Motor neuron (in vitro differentiated cells): ENCODE results near the gene SKIDA1. TPM values are rescaled to one million over a fixed set of nuclear protein-coding genes. Genes with fewer than 3 reads are reported as not detected.

Source experiments
- ATAC-seq, 8 experiments: fragments of 200-7000 bp; cut with Tn5 transposase; replicated peaks in 6 of 8; 2 replicates each; pipeline ENCODE4 v1.8.0; 2021; ENCODE audit warnings: mild to moderate bottlenecking in 8 of 8, moderate library complexity in 8 of 8
- H3K27ac ChIP-seq, 2 donors: fragments of 250-450 bp; sonication (Bioruptor Pico); 2 replicates each; pipeline ENCODE4 v1.9.0; 2021; ENCODE audit warnings: antibody characterized with exemption in 2 of 2, mild to moderate bottlenecking in 2 of 2, moderate library complexity in 1 of 2
- H3K4me1 ChIP-seq, 2 donors: fragments of 250-450 bp; sonication (Bioruptor Pico); replicated peaks in 1 of 2; 2 replicates each; pipeline ENCODE4 v1.6.1; 2021; ENCODE audit warnings: antibody characterized with exemption in 2 of 2, mild to moderate bottlenecking in 2 of 2, moderate library complexity in 1 of 2
- H3K4me3 ChIP-seq, 5 donors: fragments of 250-450 bp; sonication (Bioruptor Pico); 2 replicates each; pipeline ENCODE4 v1.9.0; 2021; ENCODE audit warnings: antibody characterized with exemption in 5 of 5, mild to moderate bottlenecking in 5 of 5, moderate library complexity in 4 of 5
- WGBS, 10 experiments: fragments of 450-650 bp; shearing (Covaris generic); methylation state at CpG; one replicate each; pipeline ENCODE4 v1.0.0; 2022; 5-methylcytosine and 5-hydroxymethylcytosine counted together
- in situ Hi-C, 9 experiments: fragments of 400-800 bp; cut with MboI; loops; one replicate each; pipeline ENCODE4 v1.15.0; 2021; ENCODE audit warnings: low sequenced_read_pairs in 9 of 9, low pct_unique_long_range_greater_than_20kb in 2 of 9; ENCODE audit not compliant: unreplicated experiment in 9 of 9
- total RNA-seq, 8 experiments: library from RNA; unstranded; fragments of 300-600 nt; gene quantifications; 2 replicates each; pipeline versions ENCODE4 v1.2.3 to v1.2.4, GENCODE V29; 2022

SKIDA1 gene
- total RNA-seq, 8 experiments from 2014 or later: 0.10 to 43.8 (median 7.9) TPM

DNA sequence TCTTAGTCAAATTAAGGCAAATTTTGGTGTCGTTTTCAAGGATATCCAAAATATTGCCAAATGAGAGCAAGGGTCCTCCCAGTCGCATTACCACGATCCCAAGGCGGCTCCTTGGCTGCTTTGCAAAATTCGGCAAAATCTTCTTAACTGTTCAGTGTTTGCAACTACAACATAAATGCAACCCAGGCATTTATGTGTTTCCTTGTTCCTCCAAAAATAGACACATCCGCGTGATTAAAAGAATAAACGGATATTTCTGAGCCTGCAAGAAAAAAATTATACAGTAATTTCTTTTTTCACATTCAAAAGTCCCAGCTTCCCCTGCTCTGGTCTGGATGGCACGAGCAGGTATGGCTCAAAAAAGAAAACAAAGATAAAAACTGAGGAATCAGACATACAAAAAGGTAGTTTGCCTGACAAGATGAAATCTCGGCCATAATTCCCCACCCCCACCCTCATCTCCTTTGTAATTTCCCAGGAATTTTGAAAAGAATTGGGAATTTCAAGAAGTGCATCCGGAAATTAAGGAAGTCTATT is 6.0 kb downstream of the SKIDA1 start:
- in situ Hi-C loops: loop anchor here in 1 of 9 experiments (25.0 kb wide), 1 partner anchor 793 kb away; the partner anchor contains the start of genes BMI1 and COMMD3
- Histone ChIP-seq H3K27ac (peak overlapping the region; percentile 79 to 81), H3K4me1 (peaks cover 21 to 52% of the 10 kb centered on the region in 2 donors), H3K4me3 (peak overlapping the region; percentile 67 to 92 (median 86))
- no peak for ATAC-seq
- WGBS, 10 experiments: 0 to 38% (median 7%) methylated on average over 2 to 11 of the region's 11 CpGs

DNA sequence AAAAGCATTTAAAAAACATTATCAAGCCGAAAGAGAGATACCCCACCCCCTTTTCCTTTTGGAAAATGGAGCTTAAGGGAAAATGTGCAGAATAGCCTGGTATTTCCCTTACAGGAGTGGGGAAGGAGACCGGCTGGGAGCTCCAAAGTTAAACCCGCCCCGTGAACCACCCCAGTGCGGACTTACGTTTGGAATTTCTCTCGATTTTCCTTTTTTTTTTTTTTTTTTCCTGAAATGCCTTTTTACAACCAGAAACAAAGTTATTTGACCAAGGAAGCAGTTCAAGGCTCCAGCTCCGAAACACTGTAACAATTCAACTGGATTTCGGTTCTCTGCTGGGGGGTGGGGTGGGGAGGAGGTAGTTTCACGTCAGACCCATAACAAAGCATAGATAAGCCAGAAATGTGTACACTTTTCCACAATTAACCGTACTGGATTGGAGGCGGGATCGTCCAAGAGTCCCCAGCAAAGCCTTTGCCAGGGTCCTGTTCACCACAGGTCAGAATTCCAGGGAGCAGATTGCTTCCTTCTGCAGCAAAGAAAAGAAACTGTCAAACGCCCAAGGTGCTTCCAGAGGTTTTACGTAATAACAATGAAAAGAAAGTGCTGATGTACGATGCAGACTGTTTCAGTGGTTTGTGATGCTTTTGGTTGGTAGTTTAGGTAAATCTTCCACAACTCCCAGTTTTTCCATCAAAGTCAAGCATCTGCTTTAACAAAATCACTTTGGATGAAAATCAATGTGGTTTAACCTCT is 6.7 kb downstream of the SKIDA1 start:
- in situ Hi-C loops: loop anchor here in 1 of 9 experiments (25.0 kb wide), 1 partner anchor 793 kb away; the partner anchor contains the start of genes BMI1 and COMMD3
- Histone ChIP-seq H3K27ac (peak overlapping the region; percentile 79 to 81), H3K4me1 (peaks cover 21 to 48% of the 10 kb centered on the region in 2 donors), H3K4me3 (peak overlapping the region; percentile 67 to 92 (median 86))
- WGBS, 10 experiments: 0 to 49% (median 4%) methylated on average over 2 to 16 of the region's 16 CpGs
- peak in 5 of 8 experiments; percentile 16 to 23 (median 19) for ATAC-seq

DNA sequence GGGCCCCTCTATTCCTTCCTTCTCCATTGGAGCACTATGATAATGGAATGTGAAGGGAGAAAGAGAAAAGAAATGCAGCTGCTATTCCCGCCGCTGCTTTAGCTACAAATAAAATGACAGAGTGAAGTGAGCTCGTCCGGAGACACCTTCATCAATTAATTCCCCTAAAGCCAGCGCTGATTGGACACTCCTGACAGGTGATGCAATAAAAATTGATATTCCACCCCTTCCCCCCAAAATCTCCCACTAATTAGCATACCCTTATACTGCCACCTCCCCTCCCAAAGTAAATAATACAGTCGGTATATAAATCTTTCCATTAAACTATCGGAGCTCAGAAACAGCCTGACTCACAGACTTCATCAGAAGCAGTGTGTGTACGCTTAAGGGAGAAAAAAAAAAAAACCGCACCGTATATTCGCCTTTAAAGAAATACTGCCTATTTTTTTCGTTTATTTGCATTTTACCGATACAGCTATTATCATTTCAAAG is 7.3 kb downstream of the SKIDA1 start:
- WGBS, 10 experiments: 0 to 24% (median 0%) methylated on average over 3 to 13 of the region's 13 CpGs; no CpG with 5 or more reads in 1 of the 10 experiments
- peaks cover 15 to 44% of the 10 kb centered on the region in 2 donors for H3K4me1 ChIP-seq
- in situ Hi-C loops: loop anchor here in 1 of 9 experiments (25.0 kb wide), 1 partner anchor 794 kb away; the partner anchor contains the start of genes BMI1 and COMMD3
- peak overlapping the region; percentile 67 to 92 (median 86) for H3K4me3 ChIP-seq
- peak in 5 of 8 experiments; percentile 72 to 80 (median 75) for ATAC-seq
- peak overlapping the region; percentile 79 to 93 for H3K27ac ChIP-seq

DNA sequence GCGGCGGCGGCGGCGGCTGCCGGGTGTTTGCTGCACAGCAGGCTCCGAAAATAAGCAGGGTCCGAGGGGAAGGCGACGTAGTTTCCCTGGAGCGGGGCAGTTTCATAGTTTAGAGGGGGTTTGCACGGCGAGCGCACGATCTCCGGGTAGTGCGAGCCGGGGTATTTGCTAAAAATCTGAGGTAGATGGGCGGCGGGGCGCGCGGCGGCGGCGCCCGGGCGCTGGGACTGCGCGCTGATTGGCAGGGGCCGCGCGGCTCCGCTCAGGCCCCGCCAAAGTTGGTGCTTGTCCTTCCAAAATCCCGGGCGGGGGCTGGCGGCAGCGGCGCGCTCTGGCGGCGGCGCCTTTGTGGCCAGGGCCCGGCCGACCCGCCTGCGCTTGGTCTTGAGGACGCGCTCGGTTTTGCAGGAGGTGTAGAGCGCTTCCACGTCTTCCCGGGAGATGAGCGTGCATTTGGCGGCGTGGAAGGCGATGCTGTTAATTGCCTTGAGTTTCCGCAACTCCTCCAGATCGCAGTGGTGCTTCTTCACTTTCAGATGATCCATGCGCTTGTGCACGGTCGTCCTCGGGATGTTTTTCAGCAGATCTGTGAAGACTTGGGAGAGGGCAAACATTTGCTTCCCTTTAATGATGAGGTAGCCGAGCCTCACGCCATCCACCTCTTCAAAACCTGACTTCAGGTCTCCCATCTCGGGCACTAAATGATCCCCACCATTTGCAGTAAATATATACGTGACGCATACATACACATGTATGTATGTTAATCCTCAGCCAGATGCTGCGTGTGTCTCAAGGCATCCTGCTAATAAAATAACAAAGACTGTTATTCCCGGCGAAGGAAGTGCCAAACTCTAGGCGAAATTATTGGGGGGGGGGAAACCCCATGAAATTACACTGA is 8.1 kb downstream of the SKIDA1 start:
- H3K4me3 ChIP-seq: peak overlapping the region; percentile 67 to 92 (median 86)
- in situ Hi-C loops: loop anchor here in 1 of 9 experiments (25.0 kb wide), 1 partner anchor 795 kb away; the partner anchor contains the start of genes BMI1 and COMMD3
- ATAC-seq: peak; percentile 24 to 79 (median 37)
- H3K4me1 ChIP-seq: peaks cover 8 to 36% of the 10 kb centered on the region in 2 donors
- H3K27ac ChIP-seq: peak overlapping the region; percentile 79 to 93
- 0 to 10% (median 0%) methylated on average over 1 to 12 of the region's 73 CpGs; no CpG with 5 or more reads in 2 of the 10 experiments for WGBS, 10 experiments

DNA sequence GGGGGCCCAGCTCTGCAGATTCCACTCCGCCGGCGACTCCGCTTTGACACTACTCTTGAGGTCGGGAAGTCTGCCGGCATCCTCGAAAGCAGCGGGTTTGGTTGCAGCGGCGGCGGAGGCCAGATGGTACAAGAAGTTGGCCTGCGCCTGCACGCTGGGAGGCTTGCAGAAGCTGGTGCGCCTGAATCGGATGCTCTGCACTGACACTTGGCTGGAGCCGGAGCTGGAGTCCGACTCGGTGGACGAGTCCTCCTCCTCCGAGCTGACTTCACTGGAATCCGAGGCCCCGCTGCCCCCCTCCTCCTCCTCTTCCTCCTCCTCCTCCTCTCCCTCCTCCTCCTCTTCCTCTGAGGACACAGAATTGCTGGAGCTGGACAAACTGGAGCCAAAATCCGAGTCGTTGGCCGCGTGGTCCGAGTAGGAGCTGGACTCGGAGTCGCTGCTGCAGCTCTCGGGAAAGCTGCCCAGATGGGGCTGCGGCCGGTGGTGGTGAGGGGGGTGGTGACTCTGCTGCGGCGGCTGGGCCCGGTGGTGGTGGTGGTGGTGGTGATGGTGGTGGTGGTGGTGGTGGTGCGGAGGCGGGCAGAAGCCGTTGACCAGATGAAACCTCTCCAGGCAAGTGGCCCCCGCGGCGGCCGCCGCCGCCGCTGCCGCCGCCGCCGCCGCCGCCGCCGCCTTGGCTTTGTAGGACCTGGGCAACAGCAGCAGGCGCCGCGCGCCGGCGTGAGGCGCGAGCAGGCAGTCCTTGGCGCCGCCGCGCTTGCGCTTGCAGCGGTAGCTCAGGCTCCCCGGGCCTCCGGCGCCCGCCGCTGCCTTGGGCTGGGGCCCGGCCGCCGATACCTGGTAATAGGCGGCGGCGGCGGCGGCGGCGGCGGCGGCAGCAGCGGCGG is 9.0 kb downstream of the SKIDA1 start:
- peak overlapping the region; percentile 67 to 92 (median 86) for H3K4me3 ChIP-seq
- peaks cover 8 to 33% of the 10 kb centered on the region in 2 donors for H3K4me1 ChIP-seq
- peak; percentile 7 to 76 (median 31) for ATAC-seq
- in situ Hi-C loops: loop anchor here in 1 of 9 experiments (25.0 kb wide), 1 partner anchor 796 kb away; the partner anchor contains the start of genes BMI1 and COMMD3
- 2% methylated on average over 14 of the region's 86 CpGs; no CpG with 5 or more reads in 9 of the 10 experiments for WGBS, 10 experiments
- H3K27ac ChIP-seq: peak overlapping the region; percentile 79 to 93

DNA sequence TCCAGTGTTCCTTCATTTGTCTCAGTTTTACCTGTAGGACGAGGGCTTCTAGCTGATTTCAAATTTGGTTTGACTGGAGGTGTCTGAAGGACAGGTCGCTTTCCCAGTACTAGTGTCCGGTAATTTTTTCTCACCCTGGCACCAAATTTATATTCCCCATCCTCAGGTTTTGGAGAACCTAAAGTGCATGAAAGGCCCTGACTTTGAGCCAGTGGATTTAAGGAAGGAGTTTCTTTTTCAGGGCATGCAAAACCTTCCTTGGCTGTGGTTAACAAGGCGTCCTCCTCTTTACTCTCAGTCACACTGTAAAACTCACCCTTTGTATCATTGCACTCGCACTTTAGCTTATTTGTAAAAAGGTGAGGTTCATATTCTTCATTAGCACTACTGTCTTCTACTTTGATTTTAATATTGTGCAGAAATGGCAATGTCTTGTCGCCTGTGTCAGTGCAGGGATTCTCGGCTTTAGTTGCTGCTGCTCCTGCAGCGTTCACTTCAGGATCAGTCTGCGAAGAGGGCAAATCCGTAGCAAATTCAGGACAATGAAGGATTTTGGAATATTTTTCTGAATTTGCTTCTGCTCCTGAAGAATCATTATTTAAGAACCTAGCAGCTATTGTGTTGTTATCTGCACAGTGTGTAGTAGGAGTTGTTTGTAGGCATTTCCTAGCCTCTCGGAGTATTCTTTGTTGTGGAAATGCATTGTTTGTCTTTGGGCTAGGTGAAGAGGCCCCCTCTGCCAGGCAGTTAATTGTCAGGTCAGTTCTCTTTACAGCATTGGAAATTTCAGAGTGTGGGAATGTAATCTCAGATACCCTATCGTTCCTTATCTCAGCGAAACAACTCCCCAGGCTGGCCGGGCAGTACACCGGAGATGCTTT is 9.9 kb downstream of the SKIDA1 start:
- Histone ChIP-seq H3K4me3 (peak overlapping the region; percentile 67 to 92 (median 86)), H3K27ac (peak overlapping the region; percentile 79 to 93), H3K4me1 (peaks cover 1 to 31% of the 10 kb centered on the region in 2 donors)
- in situ Hi-C loops: loop anchor here in 1 of 9 experiments (25.0 kb wide), 1 partner anchor 797 kb away; the partner anchor contains the start of genes BMI1 and COMMD3
- no peak for ATAC-seq
- 0 to 91% (median 5%) methylated on average over 2 to 12 of the region's 15 CpGs for WGBS, 10 experiments

DNA sequence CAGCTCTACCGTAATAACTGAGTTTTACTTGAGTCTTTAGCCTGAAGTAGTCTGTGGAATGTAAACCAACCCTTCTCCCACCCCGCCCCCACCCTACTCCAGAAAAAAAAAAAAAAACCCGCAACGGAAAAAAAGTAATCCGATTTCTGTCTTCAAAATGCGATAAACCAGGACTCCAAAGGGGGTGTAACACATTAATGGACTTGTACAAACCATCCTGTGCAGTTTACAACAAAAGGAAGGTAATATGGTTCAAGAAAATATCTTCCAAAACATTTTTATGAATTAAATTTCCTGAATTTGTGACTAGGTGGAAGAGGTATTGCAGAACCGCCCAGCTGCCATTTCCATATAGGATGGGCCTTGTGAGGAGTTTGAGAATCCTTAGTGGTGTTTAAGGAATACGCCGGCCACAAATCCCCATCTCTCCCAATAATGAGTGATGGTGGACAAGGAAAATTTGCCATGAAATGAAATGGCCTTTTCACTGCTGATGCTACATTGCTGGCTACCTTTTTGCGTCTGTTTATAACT is 10.6 kb downstream of the SKIDA1 start:
- Histone ChIP-seq H3K4me3 (peak overlapping the region; percentile 67 to 92 (median 86)), H3K4me1 (peaks cover 0 to 24% of the 10 kb centered on the region in 2 donors), H3K27ac (peak overlapping the region; percentile 79 to 93)
- in situ Hi-C loops: loop anchor here in 1 of 9 experiments (25.0 kb wide), 1 partner anchor 797 kb away; the partner anchor contains the start of genes BMI1 and COMMD3
- ATAC-seq: no peak
- WGBS, 10 experiments: 0 to 88% (median 3%) methylated on average over 2 to 9 of the region's 10 CpGs

DNA sequence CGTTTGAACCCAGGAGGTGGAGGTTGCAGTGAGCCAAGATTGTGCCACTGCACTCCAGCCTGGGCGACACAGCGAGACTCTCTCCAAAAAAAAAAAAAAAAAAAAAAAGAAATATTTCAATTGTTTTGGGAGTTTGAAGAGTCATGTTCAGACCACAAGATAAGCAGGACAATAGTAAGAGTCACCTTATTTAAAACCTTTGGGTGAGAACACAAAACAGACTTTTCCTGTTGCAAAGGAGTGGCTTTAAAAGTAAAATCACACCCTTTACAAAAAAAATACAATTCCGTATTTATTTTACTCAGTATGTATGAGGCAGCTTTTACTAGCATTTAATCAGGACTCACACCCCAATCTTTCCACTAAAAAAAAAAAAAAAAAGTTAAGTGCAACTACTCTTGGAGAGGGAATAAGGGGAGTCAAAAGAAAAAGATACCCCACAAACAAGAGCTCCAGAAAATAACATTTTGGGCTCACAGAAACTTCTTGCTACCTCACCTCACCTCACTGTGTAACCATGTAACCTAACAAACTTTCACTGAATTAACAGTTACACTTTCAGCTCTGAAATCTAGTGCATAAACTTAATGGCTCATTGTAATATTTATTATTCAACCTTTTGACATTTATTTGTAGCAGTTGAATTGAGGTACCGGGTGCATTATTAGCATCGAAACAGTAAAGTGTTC is 11.2 kb downstream of the SKIDA1 start:
- Histone ChIP-seq H3K27ac (peak overlapping the region in 1 of 2 donors; percentile 93), H3K4me3 (peak overlapping the region; percentile 67 to 92 (median 86)), H3K4me1 (peaks cover 4 to 24% of the 10 kb centered on the region in 2 donors)
- 0 to 88% (median 14%) methylated on average over 1 to 6 of the region's 6 CpGs; no CpG with 5 or more reads in 1 of the 10 experiments for WGBS, 10 experiments
- in situ Hi-C loops: loop anchor here in 1 of 9 experiments (25.0 kb wide), 1 partner anchor 798 kb away; the partner anchor contains the start of genes BMI1 and COMMD3
- ATAC-seq: no peak

DNA sequence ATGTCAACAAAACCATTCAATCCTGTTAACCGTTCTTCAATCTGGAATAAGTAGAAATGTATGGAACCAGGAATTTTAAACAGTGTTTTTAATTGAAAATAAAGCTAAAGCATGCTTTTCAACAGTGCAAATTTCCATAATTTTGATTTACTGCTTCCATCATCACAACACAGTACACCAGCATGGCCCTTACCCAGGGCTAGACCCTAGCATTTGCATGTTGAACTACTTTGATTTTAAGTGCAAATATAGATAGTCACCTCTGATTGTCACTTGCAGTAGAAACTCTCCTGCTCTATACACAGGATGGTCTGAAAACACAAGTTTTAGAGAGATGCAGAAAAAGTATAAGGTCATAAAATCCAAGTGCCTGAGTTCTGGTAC is 12.1 kb downstream of the SKIDA1 start:
- H3K4me3 ChIP-seq: peak overlapping the region; percentile 67 to 92 (median 86)
- WGBS, 10 experiments: 0 to 100% (median 40%) methylated on average over 1 of the region's 1 CpG; no CpG with 5 or more reads in 3 of the 10 experiments
- peaks cover 10 to 29% of the 10 kb centered on the region in 2 donors for H3K4me1 ChIP-seq
- ATAC-seq: no peak
- H3K27ac ChIP-seq: peak overlapping the region in 1 of 2 donors; percentile 93
- in situ Hi-C loops: loop anchor here in 1 of 9 experiments (25.0 kb wide), 1 partner anchor 799 kb away; the partner anchor contains the start of genes BMI1 and COMMD3
